ENCODE measurements around the gene FMNL2. TPM values are rescaled to one million over a fixed set of nuclear protein-coding genes. Genes with fewer than 3 reads are reported as not detected.

Gene FMNL2
- total and polyA plus RNA-seq, 2 experiments from 2014 or later: 16.5 to 45.4 TPM

GRCh38 chr2:152350155-152350679, 15.2 kb downstream of the FMNL2 start:
- no peak overlapping the region for H3K4me3 Mint-ChIP-seq
- peaks cover 6% of the 10 kb centered on the region; the same call in 2 of the 3 replicates for H3K36me3 Mint-ChIP-seq (ENCODE audit: low read depth)
- Histone ChIP-seq H2AFZ (no peak overlapping the region), H3K36me3 (ENCODE audit: insufficient read depth) (no peaks in the 10 kb centered on the region), H3K4me2 (no peak overlapping the region), H3K27me3 (ENCODE audit: insufficient read depth) (no peaks in the 10 kb centered on the region), H3K27ac (ENCODE audit: low read depth) (no peak overlapping the region), H4K20me1 (replicated peaks; ENCODE audit: insufficient read depth) (peaks cover 47% of the 10 kb centered on the region), H3K9me2 (ENCODE audit: insufficient read depth) (no peaks in the 10 kb centered on the region), H3K79me2 (replicated peaks; ENCODE audit: insufficient read depth) (peaks cover 96% of the 10 kb centered on the region), H3K4me1 (ENCODE audit: insufficient read depth) (peaks cover 10% of the 10 kb centered on the region; the same call in 1 of the 2 replicates), H3F3A (replicated peaks; ENCODE audit: low read depth) (no peaks in the 10 kb centered on the region), H3K4me3 (no peak overlapping the region)
- TF ChIP-seq POLR2AphosphoS5 (IDR thresholded peaks at IDR 0.05; ENCODE audit: low read depth) (no peak), JUNB (IDR thresholded peaks at IDR 0.05; ENCODE audit: unreplicated experiment) (no peak), REST (IDR thresholded peaks at IDR 0.05; ENCODE audit: unreplicated experiment) (no peak), EZH2 (IDR thresholded peaks at IDR 0.05; ENCODE audit: low read depth, unreplicated experiment) (no peak), ZNF331 (CRISPR knock-in tag; IDR thresholded peaks at IDR 0.05; ENCODE audit: low read depth) (no peak), NANOG (IDR thresholded peaks at IDR 0.05; ENCODE audit: borderline replicate concordance) (no peak), ZNF114 (CRISPR knock-in tag; IDR thresholded peaks at IDR 0.05) (no peak), ZNF462 (CRISPR knock-in tag; IDR thresholded peaks at IDR 0.05) (no peak), ETS1 (IDR thresholded peaks at IDR 0.05) (no peak), STAT1 (IDR thresholded peaks at IDR 0.05; ENCODE audit: unreplicated experiment) (no peak)
- TF ChIP-seq, protein P1, sequence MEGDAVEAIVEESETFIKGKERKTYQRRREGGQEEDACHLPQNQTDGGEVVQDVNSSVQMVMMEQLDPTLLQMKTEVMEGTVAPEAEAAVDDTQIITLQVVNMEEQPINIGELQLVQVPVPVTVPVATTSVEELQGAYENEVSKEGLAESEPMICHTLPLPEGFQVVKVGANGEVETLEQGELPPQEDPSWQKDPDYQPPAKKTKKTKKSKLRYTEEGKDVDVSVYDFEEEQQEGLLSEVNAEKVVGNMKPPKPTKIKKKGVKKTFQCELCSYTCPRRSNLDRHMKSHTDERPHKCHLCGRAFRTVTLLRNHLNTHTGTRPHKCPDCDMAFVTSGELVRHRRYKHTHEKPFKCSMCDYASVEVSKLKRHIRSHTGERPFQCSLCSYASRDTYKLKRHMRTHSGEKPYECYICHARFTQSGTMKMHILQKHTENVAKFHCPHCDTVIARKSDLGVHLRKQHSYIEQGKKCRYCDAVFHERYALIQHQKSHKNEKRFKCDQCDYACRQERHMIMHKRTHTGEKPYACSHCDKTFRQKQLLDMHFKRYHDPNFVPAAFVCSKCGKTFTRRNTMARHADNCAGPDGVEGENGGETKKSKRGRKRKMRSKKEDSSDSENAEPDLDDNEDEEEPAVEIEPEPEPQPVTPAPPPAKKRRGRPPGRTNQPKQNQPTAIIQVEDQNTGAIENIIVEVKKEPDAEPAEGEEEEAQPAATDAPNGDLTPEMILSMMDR (conservative IDR thresholded peaks at IDR 0.05; ENCODE audit: low read depth in 2 of 2): no peak
- peaks cover 7% of the 10 kb centered on the region; the same call in 2 of the 3 replicates for H3K4me1 Mint-ChIP-seq
- no peak overlapping the region for H3K27ac Mint-ChIP-seq
- H3K27me3 Mint-ChIP-seq (ENCODE audit: insufficient read depth, low read depth, poor library complexity): no peaks in the 10 kb centered on the region
- ATAC-seq (no peak), DNase-seq (ENCODE audit: low spot score) (no peak)
- no peaks in the 10 kb centered on the region for H3K9me3 Mint-ChIP-seq
